ENCODE data around the gene ADGRF4.

- TF ChIP-seq GATA2 (IDR thresholded peaks at IDR 0.05; ENCODE audit: low read depth, low read length) (no peak), GATA3 (IDR thresholded peaks at IDR 0.05; ENCODE audit: low read depth, low read length) (no peak)
These were observed 68.7 kb downstream of the ADGRF4 start for GRCh38 chr6:47767102-47767501.

Data from SH-SY5Y (cell line).